ENCODE data around the gene ABHD6. TPM values are rescaled to one million over a fixed set of nuclear protein-coding genes. Genes with fewer than 3 reads are reported as not detected.
A peak's percentile ranks its signal among the peaks of the same experiment; 100 is the strongest.
"Not testable (repeated sequence)": the region's sequence is repeated elsewhere in the genome, so short reads cannot be mapped to it uniquely, and the experiment has no call there.

ABHD6 gene
- total RNA-seq, 1 donor from 2014 or later, result 4.1 TPM

GRCh38 chr3:58285334-58285733 is 47.7 kb downstream of the ABHD6 start:
- ATAC-seq, result no peak

DNA sequence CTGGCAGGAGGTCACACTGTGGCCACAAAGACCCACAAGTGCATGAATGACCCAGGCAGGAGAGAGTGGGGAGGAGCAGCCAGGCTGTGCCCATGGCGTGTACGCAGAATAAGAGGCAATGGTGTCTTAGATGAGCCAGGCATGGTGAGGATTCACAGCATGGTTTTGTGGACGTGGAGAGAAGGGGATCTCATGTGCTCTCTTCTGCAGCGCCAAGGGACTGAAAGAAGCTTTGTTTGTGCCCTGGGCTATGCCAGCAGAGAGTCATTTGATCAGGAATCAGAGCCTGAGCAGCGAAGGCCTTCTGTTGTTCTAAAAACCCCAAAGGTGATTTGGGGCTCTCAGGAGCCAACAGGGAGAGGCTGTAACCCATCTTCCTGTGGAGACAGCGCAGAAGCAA is 49.8 kb downstream of the ABHD6 start:
- no peak for ATAC-seq

DNA sequence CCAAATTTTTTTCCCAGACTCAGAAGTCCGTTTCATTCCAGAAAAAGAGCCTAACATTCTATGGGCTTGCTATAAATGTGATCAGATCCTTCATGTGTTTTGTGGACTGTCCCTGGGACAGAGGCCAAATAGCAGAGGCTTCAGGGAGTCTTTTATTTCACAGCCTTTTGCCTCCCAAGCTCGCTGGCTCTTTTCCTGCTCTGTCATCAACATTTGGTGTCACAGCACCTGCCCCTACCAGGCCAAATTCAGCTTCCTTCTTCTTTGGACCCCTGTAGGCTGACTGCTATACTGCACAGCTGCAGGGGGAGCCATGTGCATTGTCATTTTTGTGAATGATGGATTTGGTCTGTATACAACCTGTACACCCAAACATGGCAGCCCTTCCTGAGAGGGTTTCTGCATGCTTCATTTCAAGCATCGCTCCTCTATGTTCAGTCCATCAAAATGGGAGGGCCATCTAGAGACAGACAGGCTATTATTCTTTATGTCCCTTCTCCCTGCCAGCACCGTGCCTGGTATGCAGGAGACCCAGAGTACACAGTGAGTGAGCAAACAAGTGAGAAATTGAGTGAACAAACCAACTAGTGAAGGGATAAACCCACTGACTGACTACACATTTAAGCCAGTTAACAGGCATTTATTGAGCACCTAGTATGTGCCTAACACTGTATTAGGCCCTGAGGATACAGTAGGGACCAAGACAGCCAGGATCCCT is 50.6 kb downstream of the ABHD6 start:
- no peak for ATAC-seq

- ATAC-seq, result not testable (repeated sequence)
These were observed 51.5 kb downstream of the ABHD6 start for GRCh38 chr3:58288964-58289613.

DNA sequence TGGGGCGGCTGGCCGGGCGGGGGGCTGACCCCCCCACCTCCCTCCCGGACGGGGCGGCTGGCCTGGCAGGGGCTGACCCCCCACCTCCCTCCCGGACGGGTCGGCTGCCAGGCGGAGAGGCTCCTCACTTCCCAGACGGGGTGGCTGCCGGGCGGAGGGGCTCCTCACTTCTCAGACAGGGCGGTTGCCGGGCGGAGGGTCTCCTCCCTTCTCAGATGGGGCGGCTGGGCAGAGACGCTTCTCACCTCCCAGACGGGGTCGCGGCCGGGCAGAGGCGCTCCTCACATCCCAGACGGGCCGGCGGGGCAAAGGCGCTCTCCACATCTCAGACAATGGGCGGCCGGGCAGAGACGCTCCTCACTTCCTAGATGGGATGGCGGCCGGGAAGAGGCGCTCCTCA is 52.9 kb downstream of the ABHD6 start:
- not testable (repeated sequence) for ATAC-seq

DNA sequence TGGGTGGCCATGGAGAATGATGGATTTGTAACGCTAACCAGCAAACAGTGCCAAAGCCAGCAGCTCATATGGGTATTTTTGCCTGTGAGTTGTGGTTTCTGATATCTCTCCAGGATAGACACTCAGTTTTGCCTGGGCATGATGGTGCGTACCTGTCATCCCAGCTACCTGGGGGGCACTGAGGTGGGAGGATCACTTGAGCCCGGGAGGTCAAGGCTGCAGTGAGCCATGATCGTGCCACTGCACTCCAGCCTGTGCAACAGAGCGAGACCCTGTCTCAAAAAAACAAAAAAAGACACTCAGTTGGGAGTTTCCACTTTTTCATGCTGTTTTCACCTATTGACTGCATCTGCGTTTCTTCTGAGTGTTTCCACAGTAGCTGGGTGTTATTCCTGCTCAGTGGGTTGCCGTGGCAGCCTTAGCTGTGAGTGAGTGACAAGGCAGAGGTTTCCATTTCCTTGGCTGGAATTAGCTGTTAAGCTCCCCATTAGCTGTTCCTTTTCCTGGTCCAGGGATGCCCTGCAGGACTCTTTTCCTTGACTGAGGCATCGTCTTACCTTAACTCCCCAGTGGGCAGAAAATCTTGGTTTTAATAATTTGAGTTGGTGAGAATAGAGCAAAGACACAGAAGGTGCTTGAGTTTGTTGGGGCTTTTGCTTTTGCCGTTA is 54.2 kb downstream of the ABHD6 start:
- no peak for ATAC-seq

DNA sequence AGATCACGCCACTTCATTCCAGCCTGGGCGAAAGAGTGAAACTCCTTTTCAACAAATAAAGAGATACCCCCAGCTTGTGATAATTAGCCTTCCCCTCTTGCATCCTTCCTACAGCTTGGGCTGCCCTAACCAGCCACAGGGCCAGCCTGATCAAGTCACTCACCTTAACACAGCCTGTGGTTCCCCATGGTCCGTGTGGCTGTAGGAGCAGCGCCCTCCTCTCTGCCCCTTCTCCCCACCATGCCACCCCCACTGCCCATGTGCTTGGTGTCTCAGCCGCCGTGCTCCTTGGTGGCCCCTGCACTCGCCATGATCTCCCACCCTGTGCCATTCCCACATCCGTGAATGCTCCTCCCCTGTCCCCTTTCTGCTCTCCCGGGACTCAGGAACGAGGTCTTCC is 55.3 kb downstream of the ABHD6 start:
- ATAC-seq, result peak; percentile 23

GRCh38 chr3:58293516-58293915 is 55.9 kb downstream of the ABHD6 start:
- no peak for ATAC-seq

DNA sequence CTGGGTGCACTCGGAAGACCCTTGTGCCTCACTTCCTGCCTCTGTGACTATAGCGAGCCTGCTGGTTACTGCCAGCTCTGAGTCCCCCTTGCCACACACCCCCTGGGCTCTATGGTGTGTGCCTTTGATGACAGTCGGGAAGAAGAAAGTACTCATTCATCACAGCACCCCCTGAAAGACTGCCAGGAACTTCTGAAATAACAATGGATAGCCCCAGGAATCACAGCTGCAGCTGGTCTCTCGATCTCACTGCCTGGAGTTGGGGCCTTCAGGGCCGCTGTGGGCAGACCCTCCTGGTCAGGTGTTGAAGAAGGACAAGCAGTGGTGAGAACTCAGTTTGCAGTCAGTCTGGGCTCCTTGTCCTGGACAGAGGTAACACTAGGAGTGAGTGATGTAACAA is 58.7 kb downstream of the ABHD6 start:
- ATAC-seq, result peak; percentile 6

- ATAC-seq, result peak; percentile 61
These were observed 59.3 kb downstream of the ABHD6 start for GRCh38 chr3:58296843-58297242.

DNA sequence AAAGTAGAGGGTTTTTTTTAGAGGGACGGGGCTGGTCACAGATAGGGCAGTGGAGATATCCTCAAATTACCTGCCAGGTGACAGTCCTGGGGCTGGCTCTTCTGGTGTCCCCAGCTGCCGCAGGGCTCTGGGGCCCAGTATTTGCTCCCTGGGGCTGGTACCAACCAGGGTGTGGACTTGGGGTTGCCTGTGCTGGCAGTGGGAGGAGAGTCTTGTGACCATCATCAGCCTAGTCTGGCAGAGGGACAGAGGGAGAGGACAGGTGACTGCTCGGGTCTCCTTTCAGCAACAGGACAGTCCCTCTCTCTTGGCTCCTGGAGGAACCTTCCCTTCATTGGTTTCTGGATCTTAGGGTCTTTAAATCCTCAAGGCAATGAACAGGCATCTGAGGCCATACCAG is 60.6 kb downstream of the ABHD6 start:
- ATAC-seq, result no peak

DNA sequence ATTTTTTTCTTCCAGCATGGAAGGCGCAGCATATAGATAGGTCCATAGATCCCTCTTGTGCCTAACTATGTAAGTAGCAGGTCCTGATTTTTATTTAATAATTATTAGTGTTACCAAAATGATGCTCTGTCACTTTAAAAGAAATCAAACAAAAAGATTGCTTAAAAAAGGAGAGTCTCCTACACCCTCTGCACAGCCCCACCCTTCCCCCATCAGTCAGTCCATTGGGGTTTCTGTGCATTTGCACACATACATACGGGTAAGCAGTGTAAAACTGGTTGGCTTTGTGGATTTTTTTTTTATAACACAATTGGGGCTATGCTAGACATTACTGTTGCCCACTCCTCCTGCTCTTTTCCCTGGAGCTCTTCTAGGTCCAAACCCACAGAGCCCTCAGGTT is 61.5 kb downstream of the ABHD6 start:
- ATAC-seq, result no peak

DNA sequence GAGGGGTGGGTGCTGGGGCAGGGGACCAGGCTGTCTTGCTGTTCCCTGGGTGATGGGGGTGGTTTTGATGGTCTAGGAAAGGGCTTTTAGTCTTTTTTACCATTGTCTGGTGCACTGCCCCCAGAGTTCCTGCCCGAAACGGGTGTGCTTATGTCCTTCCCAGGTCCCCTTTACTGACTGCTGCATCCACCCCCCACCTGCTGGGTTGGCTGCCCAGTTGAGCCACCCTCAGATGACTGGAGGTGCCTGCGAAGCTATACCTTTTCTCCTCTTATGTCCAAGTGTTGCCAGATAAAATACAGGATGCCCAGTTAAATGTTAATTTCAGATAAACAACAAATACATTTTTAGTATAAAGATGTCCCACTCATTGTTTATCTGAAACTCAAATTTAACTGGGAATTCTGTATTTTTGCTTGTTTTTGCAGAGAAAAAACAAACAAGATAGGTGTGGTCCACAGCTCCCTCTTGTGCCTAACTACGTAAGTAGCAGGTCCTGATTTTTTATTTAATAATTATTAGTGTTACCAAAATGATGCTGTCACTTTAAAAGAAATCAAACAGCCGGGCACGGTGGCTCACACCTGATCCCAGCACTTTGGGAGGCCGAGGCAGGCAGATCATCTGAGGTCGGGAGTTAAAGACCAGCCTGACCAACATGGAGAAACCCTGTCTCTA is 62.4 kb downstream of the ABHD6 start:
- no peak for ATAC-seq

GRCh38 chr3:58305882-58306711 is 68.5 kb downstream of the ABHD6 start, which contains the start of the genes HTD2 and RPP14:
HTD2 (plus strand) TSS chr3:58306520; CDS start chr3:58317614, 11,094 bp downstream.
RPP14 (plus strand) TSS chr3:58306245; CDS start chr3:58310330, 4,085 bp downstream.
- peak; percentile 97 for ATAC-seq

- no peak for ATAC-seq
These were observed 70.1 kb downstream of the ABHD6 start for GRCh38 chr3:58307639-58308215.

GRCh38 chr3:58308728-58309127 is 71.1 kb downstream of the ABHD6 start:
- ATAC-seq, result no peak

GRCh38 chr3:58317811-58318210 is 80.2 kb downstream of the ABHD6 start:
- no peak for ATAC-seq

DNA sequence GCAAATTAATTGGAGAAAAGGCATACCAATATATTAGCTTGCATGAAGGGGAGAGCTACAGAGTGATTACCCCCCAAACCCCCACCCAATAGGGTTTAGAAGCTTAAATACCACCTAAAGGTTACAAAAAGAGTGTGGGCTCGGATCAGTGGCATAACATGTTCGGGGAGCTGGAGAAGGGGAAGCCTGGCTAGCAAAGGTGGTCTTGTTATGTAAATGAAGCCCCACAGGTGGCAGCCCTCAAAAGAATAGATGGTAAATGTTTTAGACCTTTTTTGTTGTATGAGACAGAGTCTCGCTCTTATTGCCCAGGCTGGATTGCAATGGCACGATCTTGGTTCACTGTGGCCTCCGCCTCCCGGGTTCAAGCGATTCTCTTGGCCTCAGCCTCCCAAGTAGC is 84.2 kb downstream of the ABHD6 start:
- ATAC-seq, result no peak

DNA sequence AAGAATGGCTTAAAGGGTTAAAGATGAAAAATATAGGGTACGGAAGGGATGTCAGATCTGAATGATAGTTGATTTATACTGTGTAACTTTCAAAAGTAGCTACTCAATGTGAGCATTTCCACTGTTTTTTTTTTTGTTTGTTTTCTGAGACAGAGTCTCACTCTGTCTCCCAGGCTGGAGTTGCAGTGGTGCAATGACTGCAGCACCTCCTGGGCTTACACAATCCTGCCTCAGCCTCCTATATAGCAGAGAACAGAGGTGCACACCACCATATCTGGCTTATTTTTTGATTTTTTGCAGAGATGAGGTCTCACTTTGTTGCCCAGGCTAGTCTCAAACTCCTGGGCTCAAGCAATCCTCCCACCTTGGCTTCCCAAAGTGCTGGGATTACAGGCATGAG is 85.2 kb downstream of the ABHD6 start:
- no peak for ATAC-seq

- no peak for ATAC-seq
These were observed 86.2 kb downstream of the ABHD6 start for GRCh38 chr3:58323529-58324390.
